ENCODE measurements around the gene BNIP3. TPM values are rescaled to one million over a fixed set of nuclear protein-coding genes. Genes with fewer than 3 reads are reported as not detected.

Gene BNIP3
- total and polyA plus RNA-seq, 2 donors (not counting 3 experiments of a cell fraction or from before 2014, with no cell fraction given) = 51.4 to 53.3 TPM

- Histone ChIP-seq H3K4me2 (ENCODE audit: insufficient read depth, low read length) (no peak overlapping the region), H4K20me1 (replicated peaks; ENCODE audit: control insufficient read depth, extremely low read depth, insufficient read depth, low read length) (peaks cover 6% of the 10 kb centered on the region), H3K27me3 (ENCODE audit: control insufficient read depth in 2 of 2, insufficient read depth in 2 of 2, low read length in 2 of 2) (no peaks in the 10 kb centered on the region), H3K27ac (ENCODE audit: insufficient read depth, low read depth, low read length) (no peak overlapping the region), H3K4me1 (ENCODE audit: control insufficient read depth, extremely low read depth, insufficient read depth, low read length) (peaks cover 30% of the 10 kb centered on the region), H3K36me3 (ENCODE audit: control insufficient read depth in 2 of 2, extremely low read depth in 1 of 2, insufficient read depth in 2 of 2, low read length in 2 of 2) (no peaks in the 10 kb centered on the region), H3K9ac (replicated peaks; ENCODE audit: extremely low read depth, insufficient read depth, low read length) (no peak overlapping the region), H3K9me3 (replicated peaks; ENCODE audit: control insufficient read depth, insufficient read depth, low read length) (no peaks in the 10 kb centered on the region), H2AFZ (ENCODE audit: low read depth, low read length) (no peak overlapping the region), H3K79me2 (ENCODE audit: control insufficient read depth, insufficient read depth, low read length) (peaks cover 99% of the 10 kb centered on the region), H3K4me3 (replicated peaks in 1 of 3; ENCODE audit: insufficient read depth in 1 of 3, low read depth in 1 of 3, low read length in 3 of 3) (no peak overlapping the region), H3K9me1 (replicated peaks; ENCODE audit: control insufficient read depth, extremely low read depth, insufficient read depth, low read length) (no peaks in the 10 kb centered on the region)
- ChIA-PET POLR2A (no interaction called here), CTCF (interaction anchor here (1.9 kb wide), 1 partner anchor 18 kb away, joined by 4 read pairs; no protein-coding TSS in a partner anchor)
- intact Hi-C loops (cut with micrococcal nuclease) = no loop called here
- DNase-seq (ENCODE audit: low read depth, low spot score) (no peak), FAIRE-seq (no peak)
- TF ChIP-seq GATA2 (IDR thresholded peaks at IDR 0.05; ENCODE audit: insufficient read depth, insufficient read length, low read depth, low read length) (no peak), MAX (IDR thresholded peaks at IDR 0.05; ENCODE audit: insufficient read depth, insufficient read length) (no peak)
- BruUV-seq (replicated peaks) = no TSS peak
- dilution Hi-C loops (cut with MboI; ENCODE audit: extremely low pct_ligation_motif_present, low sequenced_read_pairs) = no loop called here
Observed at GRCh38 chr10:131925011-131925649, 56.6 kb downstream of the BNIP3 start.

GRCh38 chr10:131923038-131923756 lies 58.5 kb downstream of the BNIP3 start:
- H4K20me1 ChIP-seq (replicated peaks; ENCODE audit: control insufficient read depth, extremely low read depth, insufficient read depth, low read length) = peaks cover 6% of the 10 kb centered on the region
- DNase-seq (ENCODE audit: low read depth, low spot score) = no peak
- FAIRE-seq = peak; percentile 47
- H3K9me3 ChIP-seq (replicated peaks; ENCODE audit: control insufficient read depth, insufficient read depth, low read length) = no peaks in the 10 kb centered on the region
- H3K4me3 ChIP-seq (replicated peaks in 1 of 3; ENCODE audit: insufficient read depth in 1 of 3, low read depth in 1 of 3, low read length in 3 of 3) = no peak overlapping the region
- H3K4me2 ChIP-seq (ENCODE audit: insufficient read depth, low read length) = no peak overlapping the region
- no peak for TF ChIP-seq EZH2 (IDR thresholded peaks at IDR 0.05; ENCODE audit: borderline replicate concordance, low read depth, low read length, severe bottlenecking)
- TF ChIP-seq GATA2 (IDR thresholded peaks at IDR 0.05; ENCODE audit: insufficient read depth, insufficient read length, low read depth, low read length) = no peak
- TF ChIP-seq MYC (IDR thresholded peaks at IDR 0.05; ENCODE audit: low read depth, low read length) = no peak
- no peak for TF ChIP-seq FOS (IDR thresholded peaks at IDR 0.05; ENCODE audit: borderline replicate concordance, insufficient read depth, low read length)
- no peak for TF ChIP-seq CTCF (IDR thresholded peaks at IDR 0.05; ENCODE audit: extremely low read depth in 1 of 2, insufficient read depth in 1 of 2, low read depth in 1 of 2, low read length in 2 of 2)
- TF ChIP-seq JUN (IDR thresholded peaks at IDR 0.05; ENCODE audit: borderline replicate concordance, insufficient read depth, insufficient read length, low read depth) = no peak
- TF ChIP-seq POLR2A (IDR thresholded peaks at IDR 0.05; ENCODE audit: low read depth, low read length) = no peak
- H3K4me1 ChIP-seq (ENCODE audit: control insufficient read depth, extremely low read depth, insufficient read depth, low read length) = peaks cover 11% of the 10 kb centered on the region
- no peak overlapping the region for H3K9ac ChIP-seq (replicated peaks; ENCODE audit: extremely low read depth, insufficient read depth, low read length)
- intact Hi-C loops (cut with micrococcal nuclease) = no loop called here
- H3K27ac ChIP-seq (ENCODE audit: insufficient read depth, low read depth, low read length) = no peak overlapping the region
- H2AFZ ChIP-seq (ENCODE audit: low read depth, low read length) = no peak overlapping the region
- CTCF ChIA-PET = interaction anchor here (1.2 to 1.9 kb wide), 2 partner anchors 19 to 20 kb away, joined by 3 to 4 read pairs; no protein-coding TSS in a partner anchor
- no peaks in the 10 kb centered on the region for H3K9me1 ChIP-seq (replicated peaks; ENCODE audit: control insufficient read depth, extremely low read depth, insufficient read depth, low read length)
- POLR2A ChIA-PET = no interaction called here
- no peaks in the 10 kb centered on the region for H3K36me3 ChIP-seq (ENCODE audit: control insufficient read depth in 2 of 2, extremely low read depth in 1 of 2, insufficient read depth in 2 of 2, low read length in 2 of 2)
- BruUV-seq (replicated peaks) = no TSS peak
- peaks cover 98% of the 10 kb centered on the region for H3K79me2 ChIP-seq (ENCODE audit: control insufficient read depth, insufficient read depth, low read length)
- no peaks in the 10 kb centered on the region for H3K27me3 ChIP-seq (ENCODE audit: control insufficient read depth in 2 of 2, insufficient read depth in 2 of 2, low read length in 2 of 2)
- dilution Hi-C loops (cut with MboI; ENCODE audit: extremely low pct_ligation_motif_present, low sequenced_read_pairs) = no loop called here

Measured in endothelial cell of umbilical vein (primary cell).